BLaER1 (cell line): ENCODE data around the gene RPL41.

ENCODE experiments used
- H3K27ac ChIP-seq: shearing (Covaris generic); formaldehyde crosslinking; 2 replicates; pipeline ENCODE4 v1.8.1; 2022
- H3K27me3 ChIP-seq: shearing (Covaris generic); formaldehyde crosslinking; 2 replicates; pipeline ENCODE4 v1.8.1; 2022
- H3K36me3 ChIP-seq: shearing (Covaris generic); formaldehyde crosslinking; 2 replicates; pipeline ENCODE4 v1.8.1; 2022
- H3K4me1 ChIP-seq: shearing (Covaris generic); formaldehyde crosslinking; 2 replicates; pipeline ENCODE4 v1.8.1; 2022
- H3K4me2 ChIP-seq: shearing (Covaris generic); formaldehyde crosslinking; 2 replicates; pipeline ENCODE4 v1.8.1; 2022
- H3K4me3 ChIP-seq: shearing (Covaris generic); formaldehyde crosslinking; 2 replicates; pipeline ENCODE4 v1.8.1; 2022
- H3K9ac ChIP-seq: shearing (Covaris generic); formaldehyde crosslinking; 2 replicates; pipeline ENCODE4 v1.8.1; 2022
- H3K9me3 ChIP-seq: shearing (Covaris generic); formaldehyde crosslinking; 2 replicates; pipeline ENCODE4 v1.8.1; 2022
- H4K20me1 ChIP-seq: shearing (Covaris generic); formaldehyde crosslinking; 2 replicates; pipeline ENCODE4 v1.8.1; 2022
- Cebpa-rat ChIP-seq: shearing (Covaris generic); IDR thresholded peaks from 2 replicates; pipeline ENCODE4 v1.8.1; 2022

The RPL41 gene

GRCh38 chr12:56101045-56101444 lies 15.4 kb upstream of the RPL41 start:
- no peak overlapping the region for H3K9ac ChIP-seq
- H3K36me3 ChIP-seq, result peaks cover 2% of the 10 kb centered on the region; the same call in 1 of the 2 replicates
- H3K27ac ChIP-seq, result no peak overlapping the region
- peaks cover 12% of the 10 kb centered on the region for H4K20me1 ChIP-seq
- H3K4me3 ChIP-seq, result no peak overlapping the region
- no peaks in the 10 kb centered on the region for H3K27me3 ChIP-seq
- H3K9me3 ChIP-seq, result no peaks in the 10 kb centered on the region
- TF ChIP-seq Cebpa-rat, result no peak
- no peak overlapping the region for H3K4me2 ChIP-seq
- H3K4me1 ChIP-seq, result peaks cover 22% of the 10 kb centered on the region

GRCh38 chr12:56102683-56103065 lies 13.8 kb upstream of the RPL41 start:
- H3K36me3 ChIP-seq, result peaks cover 18% of the 10 kb centered on the region

GRCh38 chr12:56103066-56103711 lies 13.2 kb upstream of the RPL41 start:
- Histone ChIP-seq H3K27ac (0 out of 2 replicates have a peak overlapping the region, but pooled peaks have one; percentile 71), H3K4me1 (peaks cover 32% of the 10 kb centered on the region), H3K9ac (peak overlapping the region; percentile 98), H3K4me2 (peak overlapping the region; percentile 84), H3K27me3 (no peaks in the 10 kb centered on the region), H3K4me3 (peak overlapping the region; percentile 92), H4K20me1 (peaks cover 32% of the 10 kb centered on the region), H3K36me3 (peaks cover 23% of the 10 kb centered on the region), H3K9me3 (no peaks in the 10 kb centered on the region)
- TF ChIP-seq Cebpa-rat, result no peak

More at GRCh38 chr12:56102683-56103065, 13.8 kb upstream of the RPL41 start:
- Histone ChIP-seq H3K27me3 (no peaks in the 10 kb centered on the region), H3K9me3 (no peaks in the 10 kb centered on the region), H3K27ac (no peak overlapping the region), H3K9ac (no peak overlapping the region; the same call in 1 of the 2 replicates), H3K4me3 (no peak overlapping the region), H4K20me1 (peaks cover 28% of the 10 kb centered on the region), H3K4me1 (peaks cover 32% of the 10 kb centered on the region), H3K4me2 (peak overlapping the region; percentile 84)
- TF ChIP-seq Cebpa-rat, result no peak

DNA sequence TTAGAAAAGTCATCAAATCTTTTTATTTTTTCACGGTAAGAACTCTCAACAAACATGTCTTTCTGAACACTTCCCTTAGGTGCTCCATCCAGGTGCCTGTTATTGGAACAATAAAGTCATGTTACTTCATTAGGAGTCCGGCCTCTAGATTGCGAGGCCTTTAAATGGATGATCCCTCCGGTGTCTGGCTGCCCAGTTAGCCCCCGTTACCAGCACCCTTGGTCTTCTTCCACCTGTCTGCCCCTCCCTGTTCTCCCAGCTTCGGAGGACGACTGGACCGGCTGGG lies 12.7 kb upstream of the RPL41 start:
- Histone ChIP-seq H3K9ac (peak overlapping the region; percentile 98), H3K4me2 (peak overlapping the region; percentile 84), H3K4me1 (peaks cover 32% of the 10 kb centered on the region), H3K27ac (peak overlapping the region; percentile 71), H3K36me3 (peaks cover 29% of the 10 kb centered on the region), H4K20me1 (peaks cover 32% of the 10 kb centered on the region), H3K9me3 (no peaks in the 10 kb centered on the region), H3K4me3 (peak overlapping the region; percentile 92), H3K27me3 (no peaks in the 10 kb centered on the region)
- no peak for TF ChIP-seq Cebpa-rat

DNA sequence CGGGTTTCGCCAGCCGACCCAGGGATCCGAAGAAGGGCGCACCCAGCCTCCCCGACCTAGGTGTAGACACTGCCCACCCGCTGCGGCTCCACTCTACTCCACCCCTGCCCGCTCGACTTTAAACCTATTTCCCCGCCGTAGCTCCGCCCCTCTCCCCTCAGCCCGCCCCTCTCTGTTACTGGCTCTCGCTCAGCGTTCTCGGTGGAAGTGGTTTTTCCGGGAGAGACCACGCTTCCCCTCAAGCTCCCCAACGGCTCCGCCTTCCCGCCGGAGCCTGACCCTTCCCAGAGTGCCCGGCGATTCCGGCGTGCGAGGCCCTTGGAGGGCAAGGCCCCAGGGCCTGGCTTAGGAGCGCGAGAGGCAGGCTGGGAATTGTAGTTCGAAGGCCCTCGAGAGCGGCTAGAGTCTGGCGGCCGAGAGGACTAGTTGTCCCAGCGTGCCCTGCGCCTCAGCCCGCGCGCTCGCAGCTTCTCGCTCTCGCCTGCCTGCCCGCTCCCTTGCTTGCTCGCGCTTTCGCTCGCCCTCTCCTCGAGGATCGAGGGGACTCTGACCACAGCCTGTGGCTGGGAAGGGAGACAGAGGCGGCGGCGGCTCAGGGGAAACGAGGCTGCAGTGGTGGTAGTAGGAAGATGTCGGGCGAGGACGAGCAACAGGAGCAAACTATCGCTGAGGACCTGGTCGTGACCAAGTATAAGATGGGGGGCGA lies 12.2 kb upstream of the RPL41 start, which contains the start of gene PA2G4:
Gene PA2G4, plus strand, starts transcription at position 451 of the 706 bp plus-strand sequence. Its CDS starts 179 bp downstream, at position 630.
- Histone ChIP-seq H3K27me3 (no peaks in the 10 kb centered on the region), H4K20me1 (peaks cover 32% of the 10 kb centered on the region), H3K36me3 (peaks cover 34% of the 10 kb centered on the region), H3K9ac (peak within 1 kb of the TSS; percentile 98), H3K27ac (peak within 1 kb of the TSS; percentile 97), H3K4me2 (peak within 1 kb of the TSS; percentile 95), H3K4me3 (peak within 1 kb of the TSS; percentile 92), H3K9me3 (no peaks in the 10 kb centered on the region), H3K4me1 (peaks cover 32% of the 10 kb centered on the region)
- no peak for TF ChIP-seq Cebpa-rat

DNA sequence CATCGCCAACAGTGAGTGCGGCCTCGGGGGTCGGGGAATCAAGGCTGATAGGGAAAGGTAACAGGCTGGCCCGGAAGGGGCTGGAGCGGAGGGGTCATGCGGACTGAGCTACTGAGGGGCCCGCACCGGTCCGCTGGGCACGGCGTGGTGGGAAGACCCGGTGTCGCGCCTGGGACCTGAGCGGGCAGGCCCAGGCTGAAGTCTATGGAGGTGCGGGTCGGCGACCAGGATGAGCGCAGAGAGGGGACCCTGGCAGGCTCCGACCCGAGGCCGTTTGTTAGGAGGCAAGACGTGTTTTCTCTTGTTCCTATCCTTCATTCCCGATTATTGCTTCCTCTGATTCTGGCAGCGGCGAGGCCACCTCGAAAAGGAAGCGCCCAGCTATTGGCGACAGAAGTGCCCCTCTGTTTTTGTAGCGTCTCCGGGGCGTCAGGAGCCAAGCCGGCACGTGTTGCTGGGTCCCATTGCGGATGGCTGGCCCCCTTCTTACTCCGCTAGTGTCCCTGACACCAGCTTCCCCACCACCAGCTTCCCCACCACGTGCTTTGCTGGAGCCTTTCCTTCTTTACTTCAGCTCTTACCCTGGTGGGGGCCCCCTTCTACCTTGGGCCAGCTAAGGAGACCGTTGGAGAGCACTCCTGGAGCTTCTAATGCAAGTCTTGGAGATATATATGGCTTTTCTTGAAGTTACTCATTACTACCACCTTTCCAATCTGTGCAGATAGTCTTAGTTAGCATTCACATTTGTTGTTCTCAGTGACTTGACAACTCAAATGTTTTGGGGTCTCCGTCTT lies 11.4 kb upstream of the RPL41 start:
- peak overlapping the region; percentile 95 for H3K4me2 ChIP-seq
- H3K9ac ChIP-seq, result peak overlapping the region; percentile 98
- peaks cover 32% of the 10 kb centered on the region for H3K4me1 ChIP-seq
- TF ChIP-seq Cebpa-rat, result no peak
- H4K20me1 ChIP-seq, result peaks cover 32% of the 10 kb centered on the region
- H3K36me3 ChIP-seq, result peaks cover 41% of the 10 kb centered on the region
- no peaks in the 10 kb centered on the region for H3K9me3 ChIP-seq
- H3K27ac ChIP-seq, result peak overlapping the region; percentile 97
- peak overlapping the region; percentile 92 for H3K4me3 ChIP-seq
- H3K27me3 ChIP-seq, result no peaks in the 10 kb centered on the region

- no peaks in the 10 kb centered on the region for H3K9me3 ChIP-seq
- H4K20me1 ChIP-seq, result peaks cover 32% of the 10 kb centered on the region
- peak overlapping the region; percentile 92 for H3K4me3 ChIP-seq
- TF ChIP-seq Cebpa-rat, result no peak
- H3K9ac ChIP-seq, result peak overlapping the region; percentile 98
- H3K27ac ChIP-seq, result peak overlapping the region; percentile 97
- H3K4me1 ChIP-seq, result peaks cover 32% of the 10 kb centered on the region
- peaks cover 47% of the 10 kb centered on the region for H3K36me3 ChIP-seq
- peak overlapping the region; percentile 95 for H3K4me2 ChIP-seq
- H3K27me3 ChIP-seq, result no peaks in the 10 kb centered on the region
These were observed 10.9 kb upstream of the RPL41 start for GRCh38 chr12:56105609-56105902.

DNA sequence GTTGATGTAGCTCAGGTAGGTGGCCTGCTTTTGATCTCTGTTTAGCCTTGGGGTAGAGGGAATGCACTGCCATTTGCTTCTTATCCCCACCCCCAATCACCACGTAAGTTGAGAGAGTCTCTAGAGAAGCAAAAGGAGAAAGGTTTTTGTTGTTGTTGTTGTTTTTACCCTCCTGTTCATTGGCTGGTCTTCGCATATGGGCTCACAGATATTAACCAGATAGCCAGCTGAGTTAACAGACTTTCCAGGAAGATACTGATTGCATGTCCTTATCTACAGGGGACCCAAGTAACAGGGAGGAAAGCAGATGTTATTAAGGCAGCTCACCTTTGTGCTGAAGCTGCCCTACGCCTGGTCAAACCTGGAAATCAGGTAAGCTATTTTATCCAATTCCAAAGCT lies 9.2 kb upstream of the RPL41 start:
- TF ChIP-seq Cebpa-rat, result no peak
- peaks cover 32% of the 10 kb centered on the region for H4K20me1 ChIP-seq
- H3K4me1 ChIP-seq, result peaks cover 32% of the 10 kb centered on the region
- H3K9me3 ChIP-seq, result no peaks in the 10 kb centered on the region
- H3K27me3 ChIP-seq, result no peaks in the 10 kb centered on the region
- peaks cover 64% of the 10 kb centered on the region for H3K36me3 ChIP-seq
- H3K27ac ChIP-seq, result no peak overlapping the region
- no peak overlapping the region for H3K4me3 ChIP-seq
- H3K9ac ChIP-seq, result peak overlapping the region; percentile 32; the same call in 1 of the 2 replicates
- no peak overlapping the region for H3K4me2 ChIP-seq

DNA sequence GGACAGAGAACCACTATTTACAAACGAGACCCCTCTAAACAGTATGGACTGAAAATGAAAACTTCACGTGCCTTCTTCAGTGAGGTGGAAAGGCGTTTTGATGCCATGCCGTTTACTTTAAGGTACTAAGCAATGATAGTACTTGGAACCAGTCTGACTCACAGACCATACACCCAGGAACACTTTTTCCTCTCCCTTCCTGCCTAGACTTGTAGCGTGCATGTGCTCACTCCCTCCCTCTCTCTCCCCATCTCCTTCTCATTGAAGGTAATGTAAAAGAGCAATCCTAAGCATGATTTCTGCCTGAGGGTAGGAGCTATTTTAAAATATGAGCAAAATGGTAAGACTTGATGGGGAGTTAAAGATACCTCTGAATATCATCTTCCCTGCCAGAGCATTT lies 5.9 kb upstream of the RPL41 start:
- no peaks in the 10 kb centered on the region for H3K27me3 ChIP-seq
- peaks cover 87% of the 10 kb centered on the region for H3K36me3 ChIP-seq
- peaks cover 25% of the 10 kb centered on the region for H4K20me1 ChIP-seq
- no peaks in the 10 kb centered on the region for H3K9me3 ChIP-seq
- no peak for TF ChIP-seq Cebpa-rat
- no peak overlapping the region for H3K9ac ChIP-seq
- H3K4me1 ChIP-seq, result peaks cover 21% of the 10 kb centered on the region
- no peak overlapping the region for H3K4me3 ChIP-seq
- no peak overlapping the region for H3K4me2 ChIP-seq
- H3K27ac ChIP-seq, result no peak overlapping the region

- Histone ChIP-seq H4K20me1 (peaks cover 9% of the 10 kb centered on the region; the same call in 1 of the 2 replicates), H3K27me3 (no peaks in the 10 kb centered on the region), H3K9ac (no peak overlapping the region), H3K36me3 (peaks cover 55% of the 10 kb centered on the region), H3K9me3 (no peaks in the 10 kb centered on the region), H3K4me2 (no peak overlapping the region), H3K27ac (no peak overlapping the region), H3K4me3 (no peak overlapping the region), H3K4me1 (peaks cover 12% of the 10 kb centered on the region)
- no peak for TF ChIP-seq Cebpa-rat
These were observed 2.3 kb upstream of the RPL41 start for GRCh38 chr12:56114084-56114483.
